ENCODE data around the gene ACSS3. TPM values are rescaled to one million over a fixed set of nuclear protein-coding genes. Genes with fewer than 3 reads are reported as not detected.

ACSS3 gene
- total RNA-seq, 1 donor from 2014 or later, result 32.4 TPM

- H3K27ac ChIP-seq, result no peak overlapping the region
- no peaks in the 10 kb centered on the region for H3K36me3 ChIP-seq
- H3K4me1 ChIP-seq, result no peaks in the 10 kb centered on the region
- H3K27me3 ChIP-seq (ENCODE audit: low read depth), result no peaks in the 10 kb centered on the region
- no peak overlapping the region for H3K4me3 ChIP-seq
- TF ChIP-seq CTCF (IDR thresholded peaks at IDR 0.05), result no peak
- ATAC-seq, result peak; percentile 70 to 94
- no peaks in the 10 kb centered on the region for H3K9me3 ChIP-seq
- intact Hi-C loops (cut with DNase I), result no loop called here
- DNase-seq, result no peak
Measured at GRCh38 chr12:81143057-81143456, 65.2 kb downstream of the ACSS3 start.

DNA sequence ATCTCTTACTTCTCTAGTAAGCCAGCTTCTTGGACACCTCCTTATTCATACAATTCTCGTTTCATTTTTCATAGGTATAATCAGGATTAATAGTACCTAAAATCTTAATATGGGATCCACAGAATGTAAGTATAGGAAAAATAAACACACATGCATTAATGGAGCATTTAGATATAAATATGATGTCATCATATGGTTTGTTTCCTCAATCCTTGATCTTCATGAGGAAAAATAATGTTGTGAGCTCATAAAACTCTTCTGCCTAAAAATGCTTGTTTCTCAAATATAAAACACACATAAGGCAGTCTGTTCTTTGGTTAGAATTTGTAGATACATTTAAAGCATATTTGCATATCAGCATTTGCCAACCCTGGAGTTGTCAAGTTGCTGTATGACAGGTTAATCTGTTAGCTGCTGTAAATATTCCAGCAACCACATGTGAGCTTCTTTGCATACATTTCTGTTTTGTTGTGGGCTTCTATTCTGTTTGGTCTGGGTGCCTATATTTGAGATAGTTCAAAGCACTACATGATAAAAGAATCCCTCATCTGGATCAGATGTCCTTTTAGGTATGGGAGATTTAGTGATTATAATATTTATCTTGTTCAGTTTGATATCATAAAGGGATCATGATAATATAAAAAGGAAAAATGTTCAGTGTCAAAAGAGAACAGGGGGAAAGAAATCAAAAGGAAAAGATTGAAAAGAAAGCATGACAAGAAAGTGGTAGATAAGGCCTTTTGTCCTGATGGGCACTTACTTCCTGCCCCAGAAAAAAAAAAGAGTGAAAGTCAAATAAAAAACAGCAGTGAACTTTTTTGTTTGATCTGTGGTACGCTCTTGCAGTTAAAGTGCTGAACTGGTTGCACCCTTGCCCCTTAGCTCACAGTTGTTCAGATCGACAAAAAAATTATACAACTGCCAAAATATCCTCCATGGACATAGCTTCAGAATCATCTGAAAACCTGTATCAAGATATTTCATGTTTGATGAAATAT, 68.6 kb downstream of the ACSS3 start:
- intact Hi-C loops (cut with DNase I), result no loop called here
- Histone ChIP-seq H3K27me3 (ENCODE audit: low read depth) (no peaks in the 10 kb centered on the region), H3K27ac (no peak overlapping the region), H3K4me3 (no peak overlapping the region), H3K36me3 (no peaks in the 10 kb centered on the region), H3K9me3 (no peaks in the 10 kb centered on the region), H3K4me1 (no peaks in the 10 kb centered on the region)
- no peak for TF ChIP-seq CTCF (IDR thresholded peaks at IDR 0.05)
- DNase-seq, result no peak
- no peak for ATAC-seq

GRCh38 chr12:81147292-81147919, 69.5 kb downstream of the ACSS3 start:
- Histone ChIP-seq H3K27me3 (ENCODE audit: low read depth) (no peaks in the 10 kb centered on the region), H3K36me3 (no peaks in the 10 kb centered on the region), H3K9me3 (no peaks in the 10 kb centered on the region), H3K27ac (no peak overlapping the region), H3K4me1 (no peaks in the 10 kb centered on the region), H3K4me3 (no peak overlapping the region)
- no peak for TF ChIP-seq CTCF (IDR thresholded peaks at IDR 0.05)
- intact Hi-C loops (cut with DNase I), result no loop called here
- DNase-seq (no peak), ATAC-seq (no peak)

- ATAC-seq, result no peak
- intact Hi-C loops (cut with DNase I), result no loop called here
- no peak for TF ChIP-seq CTCF (IDR thresholded peaks at IDR 0.05)
Measured at GRCh38 chr12:81150382-81150781, 72.5 kb downstream of the ACSS3 start.

DNA sequence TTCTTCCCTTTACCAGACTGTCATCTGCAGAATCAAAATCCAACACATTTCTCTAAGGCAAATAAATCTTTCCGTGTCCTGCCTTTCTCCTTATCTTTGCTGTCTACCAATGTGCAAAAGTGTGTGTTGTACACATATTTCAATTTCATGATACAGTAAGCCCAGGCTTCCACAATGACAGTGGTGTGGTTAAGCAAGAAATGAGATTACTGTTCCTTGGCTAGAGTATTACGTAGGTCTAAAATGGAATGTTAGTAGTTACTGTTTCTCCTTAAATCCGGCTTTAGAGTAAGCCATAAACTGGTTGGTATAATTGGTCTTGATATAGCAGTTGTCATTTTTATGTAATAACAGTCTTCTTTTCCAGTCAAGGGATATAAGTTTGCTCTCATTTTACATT, 82.0 kb downstream of the ACSS3 start:
- intact Hi-C loops (cut with DNase I), result no loop called here
- DNase-seq, result no peak
- H3K27ac ChIP-seq, result no peak overlapping the region
- no peaks in the 10 kb centered on the region for H3K9me3 ChIP-seq
- H3K36me3 ChIP-seq, result peaks cover 7% of the 10 kb centered on the region
- H3K4me3 ChIP-seq, result no peak overlapping the region
- no peak for TF ChIP-seq CTCF (IDR thresholded peaks at IDR 0.05)
- H3K27me3 ChIP-seq (ENCODE audit: low read depth), result no peaks in the 10 kb centered on the region
- ATAC-seq, result no peak
- no peaks in the 10 kb centered on the region for H3K4me1 ChIP-seq

More at GRCh38 chr12:81150382-81150781, 72.5 kb downstream of the ACSS3 start:
- no peak overlapping the region for H3K4me3 ChIP-seq
- H3K27ac ChIP-seq, result no peak overlapping the region
- H3K4me1 ChIP-seq, result no peaks in the 10 kb centered on the region
- H3K36me3 ChIP-seq, result no peaks in the 10 kb centered on the region
- DNase-seq, result no peak
- H3K27me3 ChIP-seq (ENCODE audit: low read depth), result no peaks in the 10 kb centered on the region
- no peaks in the 10 kb centered on the region for H3K9me3 ChIP-seq

All from lower lobe of right lung (tissue), 2 donors.